H1 (cell line): ENCODE results near the gene NAA40. TPM values are rescaled to one million over a fixed set of nuclear protein-coding genes. Genes with fewer than 3 reads are reported as not detected.

Experiments used
- ATF3 ChIP-seq: IDR thresholded peaks from 2 replicates; pipeline ENCODE4 v1.6.1; 2011; ENCODE audit warnings: low read depth, mild to moderate bottlenecking, low read length; ENCODE audit not compliant: insufficient read depth
- CHD7 ChIP-seq: fragments of 300-600 bp; sonication (generic); IDR thresholded peaks from 2 replicates; pipeline ENCODE4 v1.7.1; 2012; ENCODE audit warnings: low read length, moderate library complexity, mild to moderate bottlenecking, inconsistent platforms; ENCODE audit not compliant: insufficient replicate concordance
- EGR1 ChIP-seq: IDR thresholded peaks from 2 replicates; pipeline ENCODE4 v1.6.1; 2011; ENCODE audit warnings: low read depth, low read length, borderline replicate concordance
- RAD21 ChIP-seq, 2 experiments: IDR thresholded peaks in 1 of 2; conservative IDR thresholded peaks in 1 of 2; 2 replicates each; pipeline ENCODE4 v1.6.1; 2011; ENCODE audit warnings: low read depth in 2 of 2, low read length in 2 of 2, improper control_type of control experiment in 1 of 2, inconsistent platforms in 1 of 2, mild to moderate bottlenecking in 1 of 2, moderate library complexity in 1 of 2
- TBP ChIP-seq: IDR thresholded peaks from 2 replicates; pipeline ENCODE4 v1.6.1; 2011; ENCODE audit warnings: low read depth, low read length, improper control_type of control experiment
- YY1 ChIP-seq: IDR thresholded peaks from 2 replicates; pipeline ENCODE4 v1.6.1; 2011; ENCODE audit warnings: low read depth, mild to moderate bottlenecking, low read length
- polyA plus RNA-seq, 7 experiments: library from polyadenylated mRNA; depleted of rRNA in 3 of 7; stranded (reverse) in 5 of 7; unstranded in 2 of 7; fragments of >200 nt in 5 of 7; fragments of 200-250 nt in 2 of 7; gene quantifications; 1 replicate in 5 of 7; 2 replicates in 1 of 7; 4 replicates in 1 of 7; pipeline versions ENCODE4 v1.2.1 to v1.2.3, GENCODE V29; 2011 to 2013; ENCODE audit warnings: missing spikeins in 2 of 7, mixed read lengths in 2 of 7
- total RNA-seq: library from RNA; stranded (reverse); fragmentation: NEBNext Ultra II Directional; extraction: Animal tissue kit (Norgen Biotek cat#: 25700); gene quantifications from 2 replicates; pipeline ENCODE4 v1.2.1, GENCODE V29; 2021
- TF ChIP-seq, protein P1 (sequence below): IDR thresholded peaks from 2 replicates; pipeline ENCODE4 v1.6.1; 2011; ENCODE audit warnings: low read length, improper control_type of control experiment

NAA40 gene
- total and polyA plus RNA-seq, 2 of the 8 experiments (the other 6 are each of a cell fraction or from before 2014, with no cell fraction given) = 20.0 to 31.1 TPM

DNA sequence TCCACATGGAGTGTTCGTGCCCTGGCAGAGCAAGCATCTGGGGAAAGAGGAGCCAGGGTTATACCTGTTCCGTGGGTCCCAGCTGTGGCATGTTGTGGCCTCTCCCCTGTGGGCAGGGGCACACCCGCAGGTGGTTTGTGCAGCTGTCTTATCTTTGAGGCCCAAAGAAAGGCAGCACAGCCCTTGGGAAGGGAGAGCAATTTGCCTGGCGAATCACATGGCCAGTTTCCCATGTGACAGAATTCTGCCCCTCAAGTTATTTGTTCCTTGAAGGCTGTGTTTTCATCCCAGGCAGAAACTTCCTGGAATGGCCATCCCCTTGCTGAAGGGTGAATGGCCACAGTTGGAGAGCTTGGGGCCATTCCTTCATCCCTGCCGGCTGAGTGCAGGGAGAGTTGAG lies 19.2 kb downstream of the NAA40 start (continued):
- TF ChIP-seq CHD7 = no peak
- no peak for TF ChIP-seq ATF3
- TF ChIP-seq EGR1 = no peak
- no peak for TF ChIP-seq RAD21 (IDR thresholded peaks at IDR 0.05 in 1 of 2, conservative IDR thresholded peaks at IDR 0.05 in 1 of 2; ENCODE audit: low read depth in 2 of 2, low read length in 2 of 2)
- TF ChIP-seq, protein P1, sequence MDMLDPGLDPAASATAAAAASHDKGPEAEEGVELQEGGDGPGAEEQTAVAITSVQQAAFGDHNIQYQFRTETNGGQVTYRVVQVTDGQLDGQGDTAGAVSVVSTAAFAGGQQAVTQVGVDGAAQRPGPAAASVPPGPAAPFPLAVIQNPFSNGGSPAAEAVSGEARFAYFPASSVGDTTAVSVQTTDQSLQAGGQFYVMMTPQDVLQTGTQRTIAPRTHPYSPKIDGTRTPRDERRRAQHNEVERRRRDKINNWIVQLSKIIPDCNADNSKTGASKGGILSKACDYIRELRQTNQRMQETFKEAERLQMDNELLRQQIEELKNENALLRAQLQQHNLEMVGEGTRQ = no peak
- TF ChIP-seq YY1 = no peak
- TF ChIP-seq TBP = no peak
